Amygdala (tissue), 56 donors: ENCODE data around the gene STAT5B.

Experiments
- DNase-seq, 56 donors: peaks; one replicate each; lab custom pipeline; 2025; lab: John Stamatoyannopoulos, UW

STAT5B gene

GRCh38 chr17:42286411-42287221 lies 10.4 kb upstream of the STAT5B start:
- DNase-seq, result no peak

GRCh38 chr17:42285346-42286050 lies 9.3 kb upstream of the STAT5B start:
- DNase-seq, result no peak

- no peak for DNase-seq
These were observed 8.4 kb upstream of the STAT5B start for GRCh38 chr17:42284566-42284965.

- DNase-seq, result no peak
These were observed 7.8 kb upstream of the STAT5B start for GRCh38 chr17:42284024-42284369.

GRCh38 chr17:42283241-42284023 lies 7.2 kb upstream of the STAT5B start:
- no peak for DNase-seq

- no peak for DNase-seq
These were observed 6.4 kb upstream of the STAT5B start for GRCh38 chr17:42282478-42283080.

GRCh38 chr17:42281571-42282096 lies 5.4 kb upstream of the STAT5B start:
- DNase-seq, result no peak

GRCh38 chr17:42279776-42280630 lies 3.8 kb upstream of the STAT5B start:
- no peak for DNase-seq

- no peak for DNase-seq
These were observed 1.1 kb upstream of the STAT5B start for GRCh38 chr17:42277342-42277712.

- peak in 25 of 56 donors; percentile 18 to 91 (median 32) for DNase-seq
These were observed 584 bp upstream of the STAT5B start for GRCh38 chr17:42276609-42277341.

- peak in 11 of 56 donors; percentile 11 to 61 (median 34) for DNase-seq
These were observed 448 bp downstream of the STAT5B start for GRCh38 chr17:42275527-42276358.

- no peak for DNase-seq
These were observed 1.2 kb downstream of the STAT5B start for GRCh38 chr17:42274812-42275526.

GRCh38 chr17:42274253-42274542 lies 2.0 kb downstream of the STAT5B start:
- DNase-seq, result no peak

- no peak for DNase-seq
These were observed 2.5 kb downstream of the STAT5B start for GRCh38 chr17:42273474-42274252.

GRCh38 chr17:42272162-42272907 lies 3.9 kb downstream of the STAT5B start:
- no peak for DNase-seq

GRCh38 chr17:42271779-42272035 lies 4.5 kb downstream of the STAT5B start:
- DNase-seq, result no peak
